Stomach (tissue), 9 donors: ENCODE measurements around the gene SLFN14. TPM values are rescaled to one million over a fixed set of nuclear protein-coding genes. Genes with fewer than 3 reads are reported as not detected.

Source experiments
- DNase-seq, 2 donors: peaks; one replicate each; pipeline versions ENCODE4 v3.0.0 to v3.0.0-alpha.2; 2013 to 2019
- H3K27ac ChIP-seq, 5 donors: fragments of 200-600 bp in 4 of 5; sonication (generic) in 4 of 5; one replicate each; pipeline ENCODE4 v1.5.1; 2013 to 2019; ENCODE audit warnings: mild to moderate bottlenecking in 1 of 5, moderate library complexity in 1 of 5
- H3K27me3 ChIP-seq, 3 donors: fragments of 200-600 bp; sonication (generic); one replicate each; pipeline ENCODE4 v1.5.1; 2017 to 2019; ENCODE audit warnings: mixed run types in 1 of 3
- H3K36me3 ChIP-seq, 4 donors: fragments of 200-600 bp; sonication (generic); 1 replicate in 3 of 4; 2 replicates in 1 of 4; pipeline ENCODE4 v1.5.1; 2016 to 2019
- H3K4me1 ChIP-seq, 4 donors: fragments of 200-600 bp; sonication (generic); one replicate each; pipeline ENCODE4 v1.5.1; 2016 to 2019
- H3K4me3 ChIP-seq, 4 donors: fragments of 200-600 bp; sonication (generic) in 3 of 4; one replicate each; pipeline ENCODE4 v1.5.1; 2016 to 2019; ENCODE audit warnings: mild to moderate bottlenecking in 1 of 4
- H3K9me3 ChIP-seq, 4 donors: fragments of 200-600 bp; sonication (generic); one replicate each; pipeline ENCODE4 v1.5.1; 2016 to 2019
- CTCF ChIP-seq, 7 experiments: fragments of 450-650 bp in 4 of 7; fragments of 200-600 bp in 3 of 7; sonication (generic) in 3 of 7; IDR thresholded peaks; one replicate each; pipeline ENCODE4 v1.5.1; 2016 to 2019; ENCODE audit warnings: antibody characterized with exemption in 7 of 7, control low read depth in 2 of 7, mild to moderate bottlenecking in 1 of 7
- EP300 ChIP-seq: sonication (generic); formaldehyde crosslinking; IDR thresholded peaks from one replicate; pipeline ENCODE4 v1.6.1; 2017; ENCODE audit warnings: antibody characterized with exemption
- POLR2A ChIP-seq, 4 donors: fragments of 450-650 bp; IDR thresholded peaks; one replicate each; pipeline ENCODE4 v1.6.1; 2016; ENCODE audit warnings: antibody characterized with exemption in 4 of 4, control low read depth in 2 of 4, mild to moderate bottlenecking in 1 of 4, moderate library complexity in 1 of 4
- POLR2AphosphoS5 ChIP-seq, 3 donors: sonication (generic); formaldehyde crosslinking; IDR thresholded peaks; one replicate each; pipeline ENCODE4 v1.6.1; 2016; ENCODE audit warnings: antibody characterized with exemption in 3 of 3
- WGBS, 5 donors: extraction: QIAGEN DNeasy Blood & Tissue Kit in 3 of 5; methylation state at CpG; one replicate each; pipeline versions ENCODE4 v1.1.5 to v1.1.7; 2013 to 2018; 5-methylcytosine and 5-hydroxymethylcytosine counted together
- intact Hi-C: fragments of 100-400 bp; cut with DNase I; formaldehyde crosslinking; loops from one replicate; pipeline ENCODE4 v1.15.1; 2023; ENCODE audit warnings: low total_unique reads
- polyA plus RNA-seq, 3 donors: library from polyadenylated mRNA; stranded (reverse); fragments of 200-250 nt; gene quantifications; one replicate each; pipeline ENCODE4 v1.2.3, GENCODE V29; 2013
- total RNA-seq, 5 donors: library from RNA; depleted of rRNA; stranded (reverse); fragments of >200 nt; gene quantifications; one replicate each; pipeline versions ENCODE4 v1.1.0 to v1.2.3, GENCODE V29; 2014 to 2016
- donor health status: healthy with polysubstance abuse.
- donor health status: Bipolar disorder and iron deficiency.
- donor health status: healthy.

SLFN14 gene
- total and polyA plus RNA-seq, 8 donors, result not detected

- TF ChIP-seq EP300, result no peak
- TF ChIP-seq POLR2A (IDR thresholded peaks at IDR 0.05), result no peak
- no peak for TF ChIP-seq CTCF (IDR thresholded peaks at IDR 0.05)
- no peak for TF ChIP-seq POLR2AphosphoS5 (IDR thresholded peaks at IDR 0.05)
- no peaks in the 10 kb centered on the region for H3K27me3 ChIP-seq
- H3K36me3 ChIP-seq, result peaks cover 0 to 28% (median 23%) of the 10 kb centered on the region in 4 donors
- peak overlapping the region; percentile 58 to 74 (median 68) for H3K4me3 ChIP-seq
- peak overlapping the region; percentile 89 to 95 (median 91) for H3K27ac ChIP-seq
- H3K4me1 ChIP-seq, result peaks cover 16 to 25% (median 18%) of the 10 kb centered on the region in 4 donors
- DNase-seq, result peak in 1 of 2 donors; percentile 26
- WGBS, 5 donors, result 2 to 4% (median 3%) methylated on average over 11 of the region's 11 CpGs
- intact Hi-C loops, result no loop called here
- H3K9me3 ChIP-seq, result no peaks in the 10 kb centered on the region
Observed at GRCh38 chr17:35578929-35579432, 18.4 kb upstream of the SLFN14 start.

GRCh38 chr17:35578197-35578928 lies 17.7 kb upstream of the SLFN14 start, which contains the start of gene PEX12:
Gene PEX12 (minus strand): TSS chr17:35578571. CDS start chr17:35578021, 550 bp downstream.
- peaks cover 16 to 25% (median 18%) of the 10 kb centered on the region in 4 donors for H3K4me1 ChIP-seq
- peak within 1 kb of the TSS; percentile 89 to 95 (median 91) for H3K27ac ChIP-seq
- WGBS, 5 donors, result 0 to 1% (median 0%) methylated on average over 35 to 45 of the region's 45 CpGs
- peak within 1 kb of the TSS; percentile 58 to 74 (median 68) for H3K4me3 ChIP-seq
- H3K36me3 ChIP-seq, result peaks cover 0 to 30% (median 28%) of the 10 kb centered on the region in 4 donors
- no peaks in the 10 kb centered on the region for H3K9me3 ChIP-seq
- H3K27me3 ChIP-seq, result no peaks in the 10 kb centered on the region
- peak; percentile 52 to 89 (median 88) for TF ChIP-seq POLR2AphosphoS5 (IDR thresholded peaks at IDR 0.05)
- TF ChIP-seq POLR2A (IDR thresholded peaks at IDR 0.05), result no peak
- intact Hi-C loops, result no loop called here
- peak; percentile 88 to 97 for DNase-seq

GRCh38 chr17:35577830-35578196 lies 17.2 kb upstream of the SLFN14 start:
- peaks cover 0 to 32% (median 29%) of the 10 kb centered on the region in 4 donors for H3K36me3 ChIP-seq

GRCh38 chr17:35575759-35576158 lies 15.1 kb upstream of the SLFN14 start:
- Histone ChIP-seq H3K27ac (no peak overlapping the region), H3K27me3 (no peaks in the 10 kb centered on the region), H3K4me3 (no peak overlapping the region), H3K36me3 (peaks cover 0 to 33% (median 31%) of the 10 kb centered on the region in 4 donors), H3K4me1 (peaks cover 16 to 33% (median 23%) of the 10 kb centered on the region in 4 donors), H3K9me3 (no peaks in the 10 kb centered on the region)
- intact Hi-C loops, result no loop called here
- no peak for TF ChIP-seq CTCF (IDR thresholded peaks at IDR 0.05)
- no peak for TF ChIP-seq EP300
- no peak for TF ChIP-seq POLR2A (IDR thresholded peaks at IDR 0.05)
- TF ChIP-seq POLR2AphosphoS5 (IDR thresholded peaks at IDR 0.05), result no peak
- 81 to 97% (median 93%) methylated on average over 3 of the region's 3 CpGs for WGBS, 5 donors
- no peak for DNase-seq

More at GRCh38 chr17:35577830-35578196, 17.2 kb upstream of the SLFN14 start:
- H3K27ac ChIP-seq, result peak overlapping the region; percentile 89 to 95 (median 91)
- no peak for TF ChIP-seq POLR2A (IDR thresholded peaks at IDR 0.05)
- no peak for TF ChIP-seq CTCF (IDR thresholded peaks at IDR 0.05)
- TF ChIP-seq POLR2AphosphoS5 (IDR thresholded peaks at IDR 0.05), result no peak
- no peak for TF ChIP-seq EP300
- H3K27me3 ChIP-seq, result no peaks in the 10 kb centered on the region
- no peaks in the 10 kb centered on the region for H3K9me3 ChIP-seq
- intact Hi-C loops, result no loop called here
- H3K4me1 ChIP-seq, result peaks cover 16 to 25% (median 18%) of the 10 kb centered on the region in 4 donors
- peak in 1 of 2 donors; percentile 59 for DNase-seq
- WGBS, 5 donors, result 2 to 3% (median 2%) methylated on average over 8 of the region's 8 CpGs
- peak overlapping the region; percentile 58 to 74 (median 68) for H3K4me3 ChIP-seq
